DOHH2 (cell line): ENCODE results near the gene ATP2A2.

Experiments used
- EZH2phosphoT487 ChIP-seq: fragments of 200-600 bp; sonication (generic); IDR thresholded peaks from 2 replicates; pipeline ENCODE4 v1.6.1; 2017; ENCODE audit warnings: borderline replicate concordance, mild to moderate bottlenecking, antibody characterized with exemption, low read length, moderate library complexity, mixed read lengths
- TF ChIP-seq, protein P1 (sequence below): fragments of 200-600 bp; sonication (generic); IDR thresholded peaks from one replicate; pipeline ENCODE4 v1.5.1; 2014; ENCODE audit warnings: antibody characterized with exemption, mild to moderate bottlenecking, low read depth, low read length; ENCODE audit not compliant: poor library complexity, severe bottlenecking

DNA sequence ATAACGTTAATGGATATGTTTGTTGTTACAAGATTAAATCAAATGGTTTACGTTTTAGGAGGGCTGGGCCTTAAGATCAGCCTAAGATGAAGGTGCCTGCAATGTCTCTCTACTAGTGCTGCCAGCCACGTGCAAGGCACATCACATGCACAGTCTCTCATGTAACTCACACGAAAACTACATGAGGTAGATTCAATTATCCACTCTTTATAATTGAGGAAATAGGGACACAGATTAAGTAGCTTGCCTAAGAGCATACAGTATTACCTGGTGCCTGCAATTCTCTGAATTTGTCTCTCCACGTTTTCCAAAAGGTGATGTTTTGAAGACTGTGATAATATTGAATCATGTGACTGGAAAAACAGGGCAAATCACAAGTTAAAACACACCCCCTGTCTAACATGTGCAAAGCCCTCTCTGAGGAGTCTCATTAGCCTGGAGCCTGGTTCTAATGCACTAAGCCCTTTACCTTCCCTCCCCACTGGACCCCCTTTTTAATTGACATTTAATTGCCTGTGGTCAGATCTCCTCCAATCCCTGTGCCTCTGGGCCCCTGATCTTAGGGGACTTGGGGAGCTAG lies 14.6 kb upstream of the ATP2A2 start:
- TF ChIP-seq, protein P1, sequence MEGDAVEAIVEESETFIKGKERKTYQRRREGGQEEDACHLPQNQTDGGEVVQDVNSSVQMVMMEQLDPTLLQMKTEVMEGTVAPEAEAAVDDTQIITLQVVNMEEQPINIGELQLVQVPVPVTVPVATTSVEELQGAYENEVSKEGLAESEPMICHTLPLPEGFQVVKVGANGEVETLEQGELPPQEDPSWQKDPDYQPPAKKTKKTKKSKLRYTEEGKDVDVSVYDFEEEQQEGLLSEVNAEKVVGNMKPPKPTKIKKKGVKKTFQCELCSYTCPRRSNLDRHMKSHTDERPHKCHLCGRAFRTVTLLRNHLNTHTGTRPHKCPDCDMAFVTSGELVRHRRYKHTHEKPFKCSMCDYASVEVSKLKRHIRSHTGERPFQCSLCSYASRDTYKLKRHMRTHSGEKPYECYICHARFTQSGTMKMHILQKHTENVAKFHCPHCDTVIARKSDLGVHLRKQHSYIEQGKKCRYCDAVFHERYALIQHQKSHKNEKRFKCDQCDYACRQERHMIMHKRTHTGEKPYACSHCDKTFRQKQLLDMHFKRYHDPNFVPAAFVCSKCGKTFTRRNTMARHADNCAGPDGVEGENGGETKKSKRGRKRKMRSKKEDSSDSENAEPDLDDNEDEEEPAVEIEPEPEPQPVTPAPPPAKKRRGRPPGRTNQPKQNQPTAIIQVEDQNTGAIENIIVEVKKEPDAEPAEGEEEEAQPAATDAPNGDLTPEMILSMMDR = no peak
- no peak for TF ChIP-seq EZH2phosphoT487
